Left ventricle myocardium inferior (tissue), 1 donor: ENCODE measurements around the gene CILP. TPM values are rescaled to one million over a fixed set of nuclear protein-coding genes. Genes with fewer than 3 reads are reported as not detected.

ENCODE experiments used
- DNase-seq: peaks from one replicate; pipeline ENCODE4 v3.0.0-alpha.2; 2020
- H3K27ac ChIP-seq: fragments of 200-600 bp; replicated peaks from 2 replicates; pipeline ENCODE4 v1.8.0; 2021
- H3K27me3 ChIP-seq: fragments of 200-600 bp; 2 replicates; pipeline ENCODE4 v1.8.0; 2021; ENCODE audit warnings: low read depth
- H3K36me3 ChIP-seq: fragments of 200-600 bp; 2 replicates; pipeline ENCODE4 v1.8.0; 2021
- H3K4me1 ChIP-seq: fragments of 200-600 bp; 2 replicates; pipeline ENCODE4 v1.8.0; 2021
- H3K4me3 ChIP-seq: fragments of 200-600 bp; 2 replicates; pipeline ENCODE4 v1.8.0; 2021; ENCODE audit warnings: mild to moderate bottlenecking, moderate library complexity
- H3K9me3 ChIP-seq: fragments of 200-600 bp; replicated peaks from 2 replicates; pipeline ENCODE4 v1.8.0; 2021
- intact Hi-C: fragments of 100-400 bp; cut with micrococcal nuclease; formaldehyde crosslinking; loops from one replicate; pipeline ENCODE4 v1.11.0; 2022
- total RNA-seq: library from RNA; stranded (reverse); fragmentation: NEBNext Ultra II Directional; extraction: Animal tissue kit (Norgen Biotek cat#: 25700); gene quantifications from one replicate; pipeline ENCODE4 v1.2.1, GENCODE V29; 2021
- TF ChIP-seq, protein P1 (sequence below): fragments of 200-600 bp; IDR thresholded peaks from 2 replicates; pipeline ENCODE4 v1.8.0; 2021; ENCODE audit warnings: antibody characterized with exemption, mild to moderate bottlenecking, borderline replicate concordance
- donor health status: DM: no; HTN: yes; CAD: no; lungs with severe emphysema.

Gene CILP
- total RNA-seq, 1 donor from 2014 or later = 7.3 TPM

DNA sequence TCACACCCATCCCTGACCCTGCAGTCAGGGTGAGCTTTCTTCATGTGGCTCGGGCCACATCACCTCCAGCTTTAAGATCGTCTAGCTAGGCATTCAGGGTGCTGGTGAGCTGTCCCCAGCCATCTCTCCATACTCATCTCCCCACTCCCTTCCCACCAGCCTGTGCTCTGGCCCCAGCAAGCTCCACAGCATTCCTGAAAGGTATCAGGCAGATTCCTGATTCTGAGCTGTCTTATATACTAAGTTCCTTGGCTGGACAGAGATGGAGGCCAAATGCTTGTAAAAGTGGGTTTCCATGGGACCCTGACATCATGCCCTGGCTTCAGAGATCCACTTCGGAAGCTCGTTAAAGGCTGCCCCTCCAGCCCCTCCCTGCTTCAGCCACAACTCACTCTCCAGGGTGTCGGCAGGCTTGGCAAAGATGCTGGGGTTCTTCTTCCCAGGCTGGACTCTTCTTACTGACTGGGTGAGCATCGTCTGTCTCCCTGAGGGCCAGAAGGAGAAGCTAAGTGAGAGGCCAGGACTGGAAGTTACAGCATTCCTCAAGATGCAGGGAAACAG is 3.9 kb downstream of the CILP start:
- TF ChIP-seq, protein P1, sequence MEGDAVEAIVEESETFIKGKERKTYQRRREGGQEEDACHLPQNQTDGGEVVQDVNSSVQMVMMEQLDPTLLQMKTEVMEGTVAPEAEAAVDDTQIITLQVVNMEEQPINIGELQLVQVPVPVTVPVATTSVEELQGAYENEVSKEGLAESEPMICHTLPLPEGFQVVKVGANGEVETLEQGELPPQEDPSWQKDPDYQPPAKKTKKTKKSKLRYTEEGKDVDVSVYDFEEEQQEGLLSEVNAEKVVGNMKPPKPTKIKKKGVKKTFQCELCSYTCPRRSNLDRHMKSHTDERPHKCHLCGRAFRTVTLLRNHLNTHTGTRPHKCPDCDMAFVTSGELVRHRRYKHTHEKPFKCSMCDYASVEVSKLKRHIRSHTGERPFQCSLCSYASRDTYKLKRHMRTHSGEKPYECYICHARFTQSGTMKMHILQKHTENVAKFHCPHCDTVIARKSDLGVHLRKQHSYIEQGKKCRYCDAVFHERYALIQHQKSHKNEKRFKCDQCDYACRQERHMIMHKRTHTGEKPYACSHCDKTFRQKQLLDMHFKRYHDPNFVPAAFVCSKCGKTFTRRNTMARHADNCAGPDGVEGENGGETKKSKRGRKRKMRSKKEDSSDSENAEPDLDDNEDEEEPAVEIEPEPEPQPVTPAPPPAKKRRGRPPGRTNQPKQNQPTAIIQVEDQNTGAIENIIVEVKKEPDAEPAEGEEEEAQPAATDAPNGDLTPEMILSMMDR = no peak
- no peak for DNase-seq
- no peak overlapping the region for H3K27ac ChIP-seq
- H3K4me1 ChIP-seq = peaks cover 14% of the 10 kb centered on the region
- no peak overlapping the region for H3K4me3 ChIP-seq
- no peaks in the 10 kb centered on the region for H3K27me3 ChIP-seq
- H3K36me3 ChIP-seq = no peaks in the 10 kb centered on the region
- H3K9me3 ChIP-seq = no peaks in the 10 kb centered on the region
- intact Hi-C loops = no loop called here

DNA sequence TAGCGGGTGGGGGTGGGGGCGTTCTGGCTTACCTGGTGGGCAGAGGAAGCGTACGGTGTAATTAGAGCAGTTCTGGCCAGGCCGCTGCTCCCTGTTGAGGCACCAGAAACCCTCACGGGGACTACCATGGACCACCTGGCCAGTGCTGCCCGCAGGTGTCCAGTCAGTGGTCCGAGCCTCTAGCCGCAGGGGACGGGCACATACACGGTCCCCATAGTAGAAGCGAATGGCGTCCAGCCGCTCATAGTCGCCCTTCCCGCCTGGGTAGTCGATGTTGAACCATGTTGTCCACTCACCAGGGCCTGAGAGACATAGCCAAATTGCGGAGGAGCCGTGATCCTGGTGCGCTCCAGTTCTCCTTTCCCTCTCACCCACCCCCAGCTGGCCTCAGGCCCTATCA is 4.5 kb downstream of the CILP start:
- H3K9me3 ChIP-seq = no peaks in the 10 kb centered on the region
- intact Hi-C loops = no loop called here

DNA sequence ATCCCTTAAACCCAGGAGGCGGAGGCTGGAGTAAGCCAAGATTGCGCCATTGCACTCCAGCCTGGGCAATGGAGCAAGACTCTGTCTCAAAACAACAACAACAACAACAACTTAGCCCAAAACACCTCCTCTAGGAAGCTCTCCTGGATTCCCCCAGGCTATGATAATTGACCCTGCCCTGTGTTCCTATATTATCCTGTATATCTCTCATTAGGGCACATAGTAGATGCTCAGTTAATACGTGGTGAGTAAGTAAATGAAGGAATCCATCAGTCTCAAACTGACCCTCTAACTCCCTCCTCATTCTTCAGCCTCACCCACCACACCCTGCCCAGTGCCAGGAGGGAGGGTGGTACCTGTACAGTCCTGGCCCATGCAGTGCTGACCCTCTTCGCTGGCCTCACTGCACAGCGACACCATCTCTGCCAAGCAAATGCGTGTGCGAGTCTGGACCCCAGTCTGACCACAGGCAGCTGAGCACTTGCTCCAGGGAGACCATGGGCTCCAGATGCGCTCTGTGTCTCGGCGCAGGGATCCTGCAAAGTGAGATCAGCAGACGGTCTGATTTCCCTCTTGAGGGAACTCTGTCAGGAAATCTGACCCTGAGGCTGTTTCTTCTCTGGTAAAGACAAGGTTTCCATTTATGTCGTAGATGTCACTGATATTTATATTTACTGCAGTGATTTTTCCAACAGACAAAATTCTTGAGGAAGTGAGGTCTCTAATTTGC is 6.2 kb downstream of the CILP start:
- TF ChIP-seq, protein P1 = no peak
- Histone ChIP-seq H3K36me3 (no peaks in the 10 kb centered on the region), H3K4me3 (no peak overlapping the region), H3K4me1 (no peaks in the 10 kb centered on the region), H3K27ac (no peak overlapping the region), H3K9me3 (no peaks in the 10 kb centered on the region), H3K27me3 (no peaks in the 10 kb centered on the region)
- intact Hi-C loops = no loop called here
- no peak for DNase-seq

More for the DNA sequence above, 4.5 kb downstream of the CILP start:
- Histone ChIP-seq H3K4me1 (peaks cover 8% of the 10 kb centered on the region), H3K36me3 (no peaks in the 10 kb centered on the region), H3K4me3 (no peak overlapping the region), H3K27ac (no peak overlapping the region), H3K27me3 (no peaks in the 10 kb centered on the region)
- DNase-seq = no peak
- TF ChIP-seq, protein P1 = no peak

DNA sequence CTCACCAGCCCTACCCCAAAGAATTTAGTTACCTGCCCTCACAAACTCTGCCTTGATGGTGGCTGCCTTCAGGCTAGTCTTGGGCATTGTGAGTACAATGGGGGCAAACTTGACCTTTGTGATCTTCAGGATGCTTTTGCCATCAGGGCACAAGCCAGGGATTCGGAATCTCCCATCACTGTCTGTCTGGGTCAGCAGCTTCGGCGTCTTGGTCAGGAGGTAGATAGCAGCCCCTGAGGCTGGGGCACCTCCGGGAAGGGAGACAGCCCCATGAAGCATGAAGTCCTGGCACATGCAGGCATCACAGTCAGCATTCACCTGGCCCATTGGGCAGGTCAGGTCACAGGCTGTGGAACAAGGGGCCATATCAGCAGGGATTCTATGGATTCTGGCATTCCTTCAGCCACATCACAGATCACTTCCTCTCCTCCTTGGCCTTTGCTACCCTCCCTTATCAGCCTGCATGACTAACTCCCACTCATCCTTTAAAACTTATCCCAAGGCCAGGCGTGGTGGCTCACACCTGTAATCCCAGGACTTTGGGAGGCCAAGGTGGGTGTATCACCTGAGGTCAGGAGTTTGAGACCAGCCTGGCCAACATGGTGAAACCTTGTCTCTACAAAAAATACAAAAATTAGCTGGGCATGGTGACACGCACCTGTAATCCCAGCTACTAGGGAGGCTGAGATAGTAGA is 6.9 kb downstream of the CILP start:
- H3K27ac ChIP-seq = no peak overlapping the region
- no peak for DNase-seq
- H3K4me1 ChIP-seq = no peaks in the 10 kb centered on the region
- no peaks in the 10 kb centered on the region for H3K9me3 ChIP-seq
- H3K4me3 ChIP-seq = no peak overlapping the region
- no peaks in the 10 kb centered on the region for H3K27me3 ChIP-seq
- TF ChIP-seq, protein P1 = no peak
- intact Hi-C loops = no loop called here
- no peaks in the 10 kb centered on the region for H3K36me3 ChIP-seq

DNA sequence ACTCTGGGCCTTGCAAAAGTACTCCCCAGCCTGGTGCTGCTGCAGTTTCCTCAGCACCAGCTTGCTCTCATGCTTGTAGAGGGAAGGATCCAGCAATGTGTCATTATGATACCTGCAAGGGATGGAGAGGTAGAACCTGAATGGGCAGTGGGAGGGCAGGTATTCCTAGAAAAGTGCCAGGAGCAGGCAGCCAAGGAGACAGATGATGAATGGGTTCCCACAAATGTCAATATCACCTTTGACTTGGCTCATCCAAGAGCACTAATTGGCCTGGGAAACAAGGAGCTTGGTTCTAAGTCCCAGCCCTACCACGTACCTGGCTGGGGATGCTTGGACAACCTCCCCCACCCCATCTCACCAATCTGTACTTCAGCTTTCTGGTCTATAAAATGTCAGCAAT is 9.4 kb downstream of the CILP start:
- no peaks in the 10 kb centered on the region for H3K36me3 ChIP-seq
- H3K4me3 ChIP-seq = no peak overlapping the region
- intact Hi-C loops = no loop called here
- no peak for DNase-seq
- H3K4me1 ChIP-seq = no peaks in the 10 kb centered on the region
- H3K9me3 ChIP-seq = no peaks in the 10 kb centered on the region
- H3K27me3 ChIP-seq = no peaks in the 10 kb centered on the region
- TF ChIP-seq, protein P1 = no peak
- no peak overlapping the region for H3K27ac ChIP-seq
